ENCODE results near the gene FAXDC2. TPM values are rescaled to one million over a fixed set of nuclear protein-coding genes. Genes with fewer than 3 reads are reported as not detected.

The FAXDC2 gene
- total RNA-seq, 1 donor from 2014 or later: 3.6 TPM

DNA sequence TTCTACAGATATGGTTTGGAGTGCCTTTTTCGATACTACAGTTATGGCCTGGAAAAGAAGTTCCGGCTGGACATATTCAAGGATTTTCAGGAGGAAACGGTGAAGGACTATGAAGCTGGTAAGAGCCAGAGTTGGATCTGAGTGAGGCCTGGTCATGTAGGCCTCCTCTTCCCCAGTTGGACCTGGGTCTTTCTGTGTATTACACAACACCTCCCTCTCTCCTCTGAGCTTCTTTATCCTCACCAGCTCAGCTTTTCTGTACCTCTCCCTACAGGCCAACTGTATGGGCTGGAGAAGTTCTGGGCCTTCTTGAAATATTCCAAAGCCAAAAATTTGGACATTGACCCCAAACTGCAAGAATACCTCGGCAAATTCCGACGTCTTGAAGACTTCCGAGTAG, 39.2 kb downstream of the FAXDC2 start:
- no peaks in the 10 kb centered on the region for H3K9me3 ChIP-seq (ENCODE audit: insufficient read depth, low read depth, low read length)
- TF ChIP-seq EZH2 (IDR thresholded peaks at IDR 0.05; ENCODE audit: insufficient read depth, low read length) (no peak), CTCF (IDR thresholded peaks at IDR 0.05; ENCODE audit: insufficient read depth, low read depth, low read length) (no peak)
- no peak overlapping the region for H3K9ac ChIP-seq (ENCODE audit: low read length)
- no peaks in the 10 kb centered on the region for H3K9me3 Mint-ChIP-seq (ENCODE audit: unreplicated experiment)
- H3K27me3 ChIP-seq (ENCODE audit: insufficient read depth, low read length): no peaks in the 10 kb centered on the region
- no peak overlapping the region for H3K27ac Mint-ChIP-seq (ENCODE audit: unreplicated experiment)
- peaks cover 24% of the 10 kb centered on the region for H3K36me3 Mint-ChIP-seq (ENCODE audit: low read depth, unreplicated experiment)
- no peak overlapping the region for H3K4me3 Mint-ChIP-seq (ENCODE audit: unreplicated experiment)
- no peak overlapping the region for H2AFZ ChIP-seq (ENCODE audit: low read depth, low read length)
- H3K4me1 Mint-ChIP-seq (ENCODE audit: low read depth, unreplicated experiment): peaks cover 2% of the 10 kb centered on the region
- no peak for FAIRE-seq
- no peak overlapping the region for H3K4me2 ChIP-seq (ENCODE audit: low read length)
- no peaks in the 10 kb centered on the region for H3K27me3 Mint-ChIP-seq (ENCODE audit: low read depth, unreplicated experiment)
- no peak overlapping the region for H3K4me3 ChIP-seq (ENCODE audit: insufficient read depth, low read depth, low read length)
- H4K20me1 ChIP-seq (ENCODE audit: insufficient read depth, low read length): peaks cover 27% of the 10 kb centered on the region
- peaks cover 54% of the 10 kb centered on the region for H3K36me3 ChIP-seq (ENCODE audit: insufficient read depth, low read length)
- H3K79me2 ChIP-seq (ENCODE audit: insufficient read depth, low read length): peaks cover 11% of the 10 kb centered on the region
- no peaks in the 10 kb centered on the region for H3K4me1 ChIP-seq (ENCODE audit: insufficient read depth, low read length)
- DNase-seq (ENCODE audit: low read depth): no peak
- H3K27ac ChIP-seq (ENCODE audit: low read depth, low read length): no peak overlapping the region

- no peak overlapping the region for H3K4me2 ChIP-seq (ENCODE audit: low read length)
- H3K27me3 ChIP-seq (ENCODE audit: insufficient read depth, low read length): no peaks in the 10 kb centered on the region
- peaks cover 36% of the 10 kb centered on the region for H4K20me1 ChIP-seq (ENCODE audit: insufficient read depth, low read length)
- H3K9me3 ChIP-seq (ENCODE audit: insufficient read depth, low read depth, low read length): no peaks in the 10 kb centered on the region
- no peaks in the 10 kb centered on the region for H3K27me3 Mint-ChIP-seq (ENCODE audit: low read depth, unreplicated experiment)
- H3K4me3 ChIP-seq (ENCODE audit: insufficient read depth, low read depth, low read length): no peak overlapping the region
- TF ChIP-seq EZH2 (IDR thresholded peaks at IDR 0.05; ENCODE audit: insufficient read depth, low read length) (no peak), CTCF (IDR thresholded peaks at IDR 0.05; ENCODE audit: insufficient read depth, low read depth, low read length) (no peak)
- DNase-seq (ENCODE audit: low read depth) (no peak), FAIRE-seq (no peak)
- H3K27ac Mint-ChIP-seq (ENCODE audit: unreplicated experiment): no peak overlapping the region
- H3K4me1 Mint-ChIP-seq (ENCODE audit: low read depth, unreplicated experiment): peaks cover 2% of the 10 kb centered on the region
- no peak overlapping the region for H2AFZ ChIP-seq (ENCODE audit: low read depth, low read length)
- H3K9me3 Mint-ChIP-seq (ENCODE audit: unreplicated experiment): no peaks in the 10 kb centered on the region
- H3K36me3 ChIP-seq (ENCODE audit: insufficient read depth, low read length): peaks cover 79% of the 10 kb centered on the region
- peaks cover 20% of the 10 kb centered on the region for H3K79me2 ChIP-seq (ENCODE audit: insufficient read depth, low read length)
- peaks cover 33% of the 10 kb centered on the region for H3K36me3 Mint-ChIP-seq (ENCODE audit: low read depth, unreplicated experiment)
- peaks cover 6% of the 10 kb centered on the region for H3K4me1 ChIP-seq (ENCODE audit: insufficient read depth, low read length)
- H3K27ac ChIP-seq (ENCODE audit: low read depth, low read length): no peak overlapping the region
- H3K4me3 Mint-ChIP-seq (ENCODE audit: unreplicated experiment): no peak overlapping the region
- H3K9ac ChIP-seq (ENCODE audit: low read length): no peak overlapping the region
Observed at GRCh38 chr5:154806176-154806575, 44.2 kb downstream of the FAXDC2 start.

GRCh38 chr5:154802050-154802449, 48.4 kb downstream of the FAXDC2 start:
- Histone ChIP-seq H3K27me3 (ENCODE audit: insufficient read depth, low read length) (no peaks in the 10 kb centered on the region), H3K9me3 (ENCODE audit: insufficient read depth, low read depth, low read length) (no peaks in the 10 kb centered on the region), H3K36me3 (ENCODE audit: insufficient read depth, low read length) (peaks cover 83% of the 10 kb centered on the region), H3K79me2 (ENCODE audit: insufficient read depth, low read length) (peaks cover 32% of the 10 kb centered on the region), H2AFZ (ENCODE audit: low read depth, low read length) (no peak overlapping the region), H3K4me3 (ENCODE audit: insufficient read depth, low read depth, low read length) (no peak overlapping the region), H3K4me1 (ENCODE audit: insufficient read depth, low read length) (peaks cover 13% of the 10 kb centered on the region), H3K27ac (ENCODE audit: low read depth, low read length) (no peak overlapping the region), H4K20me1 (ENCODE audit: insufficient read depth, low read length) (peaks cover 67% of the 10 kb centered on the region), H3K9ac (ENCODE audit: low read length) (no peak overlapping the region), H3K4me2 (ENCODE audit: low read length) (no peak overlapping the region)
- H3K36me3 Mint-ChIP-seq (ENCODE audit: low read depth, unreplicated experiment): peaks cover 39% of the 10 kb centered on the region
- no peaks in the 10 kb centered on the region for H3K9me3 Mint-ChIP-seq (ENCODE audit: unreplicated experiment)
- no peak overlapping the region for H3K27ac Mint-ChIP-seq (ENCODE audit: unreplicated experiment)
- DNase-seq (ENCODE audit: low read depth) (no peak), FAIRE-seq (no peak)
- no peak for TF ChIP-seq EZH2 (IDR thresholded peaks at IDR 0.05; ENCODE audit: insufficient read depth, low read length)
- TF ChIP-seq CTCF (IDR thresholded peaks at IDR 0.05; ENCODE audit: insufficient read depth, low read depth, low read length): no peak
- H3K4me3 Mint-ChIP-seq (ENCODE audit: unreplicated experiment): no peak overlapping the region
- H3K27me3 Mint-ChIP-seq (ENCODE audit: low read depth, unreplicated experiment): no peaks in the 10 kb centered on the region
- peaks cover 7% of the 10 kb centered on the region for H3K4me1 Mint-ChIP-seq (ENCODE audit: low read depth, unreplicated experiment)
